Gastrocnemius medialis (tissue), 4 donors: ENCODE measurements around the gene NPIPB6. TPM values are rescaled to one million over a fixed set of nuclear protein-coding genes. Genes with fewer than 3 reads are reported as not detected.
A peak's percentile ranks its signal among the peaks of the same experiment; 100 is the strongest.

Experiments used
- ATAC-seq, 2 donors: fragments of 150-250 bp; one replicate each; pipeline ENCODE4 v1.9.1; 2016
- DNase-seq, 2 donors: peaks; one replicate each; pipeline ENCODE4 v3.0.0-alpha.2; 2019
- H3K27ac ChIP-seq, 4 donors: fragments of 200-600 bp; sonication (generic); 1 replicate in 1 of 4; 2 replicates in 3 of 4; pipeline ENCODE4 v1.5.1; 2016 to 2018; ENCODE audit warnings: mild to moderate bottlenecking in 2 of 4, moderate library complexity in 1 of 4
- H3K27me3 ChIP-seq, 3 donors: fragments of 200-600 bp; sonication (generic) in 2 of 3; 1 replicate in 1 of 3; 2 replicates in 2 of 3; pipeline versions ENCODE4 v1.5.1 to v1.6.0; 2016 to 2019; ENCODE audit warnings: mild to moderate bottlenecking in 1 of 3, moderate library complexity in 1 of 3
- H3K36me3 ChIP-seq, 2 donors: fragments of 200-600 bp; sonication (generic) in 1 of 2; one replicate each; pipeline ENCODE4 v1.5.1; 2017 to 2018
- H3K4me1 ChIP-seq, 2 donors: fragments of 200-600 bp; sonication (generic) in 1 of 2; one replicate each; pipeline ENCODE4 v1.5.1; 2016 to 2017; ENCODE audit warnings: mild to moderate bottlenecking in 2 of 2
- H3K4me3 ChIP-seq, 4 donors: fragments of 200-600 bp; sonication (generic) in 3 of 4; 1 replicate in 1 of 4; 2 replicates in 3 of 4; pipeline ENCODE4 v1.5.1; 2016 to 2019; ENCODE audit warnings: mild to moderate bottlenecking in 2 of 4
- H3K9me3 ChIP-seq, 3 donors: fragments of 200-600 bp; sonication (generic) in 2 of 3; 1 replicate in 1 of 3; 2 replicates in 2 of 3; pipeline ENCODE4 v1.5.1; 2016 to 2019
- CTCF ChIP-seq, 5 experiments: fragments of 450-650 bp in 3 of 5; fragments of 200-600 bp in 2 of 5; sonication (generic) in 2 of 5; IDR thresholded peaks in 4 of 5; conservative IDR thresholded peaks in 1 of 5; 1 replicate in 4 of 5; 2 replicates in 1 of 5; pipeline ENCODE4 v1.5.1; 2016 to 2019; ENCODE audit warnings: antibody characterized with exemption in 5 of 5, mild to moderate bottlenecking in 3 of 5, moderate library complexity in 3 of 5
- POLR2A ChIP-seq, 2 donors: fragments of 450-650 bp; IDR thresholded peaks; one replicate each; pipeline ENCODE4 v1.6.1; 2017; ENCODE audit warnings: antibody characterized with exemption in 2 of 2, mild to moderate bottlenecking in 2 of 2, moderate library complexity in 2 of 2
- in situ Hi-C, 4 donors: fragments of 200-750 bp; cut with MboI; loops; one replicate each; pipeline versions ENCODE4 v1.15.0 to v1.8.0; 2017; ENCODE audit warnings: low sequenced_read_pairs in 4 of 4
- intact Hi-C: fragments of 100-400 bp; cut with DNase I; formaldehyde crosslinking; loops from one replicate; pipeline ENCODE4 v1.15.1; 2023; ENCODE audit warnings: low total_unique reads
- total RNA-seq, 4 donors: library from RNA; depleted of rRNA; stranded (reverse); fragments of >200 nt; gene quantifications; one replicate each; pipeline versions ENCODE4 v1.1.0 to v1.2.3, GENCODE V29; 2016

The NPIPB6 gene
- total RNA-seq, 4 donors from 2014 or later = 0.38 to 10.9 (median 0.53) TPM; not detected in 1

- Histone ChIP-seq H3K9me3 (no peaks in the 10 kb centered on the region), H3K4me3 (no peak overlapping the region), H3K27ac (peak overlapping the region in 2 of 4 donors; percentile 28 to 46), H3K4me1 (peaks cover 16 to 25% of the 10 kb centered on the region in 2 donors), H3K27me3 (no peaks in the 10 kb centered on the region), H3K36me3 (no peaks in the 10 kb centered on the region)
- no peak for TF ChIP-seq CTCF (IDR thresholded peaks at IDR 0.05 in 4 of 5, conservative IDR thresholded peaks at IDR 0.05 in 1 of 5)
- no peak for TF ChIP-seq POLR2A (IDR thresholded peaks at IDR 0.05)
- in situ Hi-C loops = no loop called here
- DNase-seq (no peak), ATAC-seq (no peak)
- intact Hi-C loops = loop anchor here (10.0 kb wide), 1 partner anchor 84 kb away; the partner anchor contains the start of gene XPO6
These were observed 64.8 kb downstream of the NPIPB6 start for GRCh38 chr16:28298511-28298878.

- H3K27ac ChIP-seq = peak overlapping the region in 3 of 4 donors; percentile 18 to 46 (median 28)
- ATAC-seq = no peak
- H3K4me1 ChIP-seq = peaks cover 18 to 30% of the 10 kb centered on the region in 2 donors
- in situ Hi-C loops (no loop called here), intact Hi-C loops (loop anchor here (10.0 kb wide), 1 partner anchor 83 kb away; the partner anchor contains the start of gene XPO6)
- H3K27me3 ChIP-seq = no peaks in the 10 kb centered on the region
- H3K9me3 ChIP-seq = no peaks in the 10 kb centered on the region
- H3K4me3 ChIP-seq = no peak overlapping the region
- no peaks in the 10 kb centered on the region for H3K36me3 ChIP-seq
- no peak for DNase-seq
- TF ChIP-seq POLR2A (IDR thresholded peaks at IDR 0.05) (no peak), CTCF (IDR thresholded peaks at IDR 0.05 in 4 of 5, conservative IDR thresholded peaks at IDR 0.05 in 1 of 5) (no peak)
These were observed 65.4 kb downstream of the NPIPB6 start for GRCh38 chr16:28297784-28298510.

GRCh38 chr16:28297308-28297707 lies 66.0 kb downstream of the NPIPB6 start:
- in situ Hi-C loops (no loop called here), intact Hi-C loops (loop anchor here (10.0 kb wide), 1 partner anchor 83 kb away; the partner anchor contains the start of gene XPO6)
- Histone ChIP-seq H3K36me3 (no peaks in the 10 kb centered on the region), H3K4me1 (peaks cover 22 to 34% of the 10 kb centered on the region in 2 donors), H3K4me3 (no peak overlapping the region), H3K9me3 (no peaks in the 10 kb centered on the region), H3K27ac (peak overlapping the region in 1 of 4 donors; percentile 46), H3K27me3 (no peaks in the 10 kb centered on the region)
- DNase-seq = no peak
- ATAC-seq = no peak
- TF ChIP-seq POLR2A (IDR thresholded peaks at IDR 0.05) = no peak

- DNase-seq (no peak), ATAC-seq (no peak)
- TF ChIP-seq POLR2A (IDR thresholded peaks at IDR 0.05) = no peak
- no peak for TF ChIP-seq CTCF (IDR thresholded peaks at IDR 0.05 in 4 of 5, conservative IDR thresholded peaks at IDR 0.05 in 1 of 5)
- Histone ChIP-seq H3K36me3 (no peaks in the 10 kb centered on the region), H3K27ac (peak overlapping the region in 1 of 4 donors; percentile 29), H3K4me1 (peaks cover 13 to 22% of the 10 kb centered on the region in 2 donors), H3K4me3 (no peak overlapping the region), H3K9me3 (no peaks in the 10 kb centered on the region), H3K27me3 (no peaks in the 10 kb centered on the region)
- intact Hi-C loops = loop anchor here (10.0 kb wide), 1 partner anchor 80 kb away; the partner anchor contains the start of gene XPO6
- in situ Hi-C loops = no loop called here
These were observed 68.0 kb downstream of the NPIPB6 start for GRCh38 chr16:28295276-28295675.

- TF ChIP-seq CTCF (IDR thresholded peaks at IDR 0.05 in 4 of 5, conservative IDR thresholded peaks at IDR 0.05 in 1 of 5) = no peak
- TF ChIP-seq POLR2A (IDR thresholded peaks at IDR 0.05) = no peak
- in situ Hi-C loops = no loop called here
- Histone ChIP-seq H3K9me3 (no peaks in the 10 kb centered on the region), H3K4me3 (no peak overlapping the region), H3K4me1 (peaks cover 23 to 32% of the 10 kb centered on the region in 2 donors), H3K27ac (peak overlapping the region in 2 of 4 donors; percentile 29 to 40), H3K36me3 (no peaks in the 10 kb centered on the region), H3K27me3 (no peaks in the 10 kb centered on the region)
- ATAC-seq (no peak), DNase-seq (no peak)
- intact Hi-C loops = loop anchor here (10.0 kb wide), 1 partner anchor 79 kb away; the partner anchor contains the start of gene XPO6
These were observed 69.1 kb downstream of the NPIPB6 start for GRCh38 chr16:28294201-28294600.
